HK-2 (cell line): ENCODE measurements around the gene KCNA5.

Experiments used
- DNase-seq: peaks from one replicate; pipeline ENCODE4 v3.0.0-alpha.2; 2018; ENCODE audit not compliant: unreplicated experiment

Gene KCNA5

DNA sequence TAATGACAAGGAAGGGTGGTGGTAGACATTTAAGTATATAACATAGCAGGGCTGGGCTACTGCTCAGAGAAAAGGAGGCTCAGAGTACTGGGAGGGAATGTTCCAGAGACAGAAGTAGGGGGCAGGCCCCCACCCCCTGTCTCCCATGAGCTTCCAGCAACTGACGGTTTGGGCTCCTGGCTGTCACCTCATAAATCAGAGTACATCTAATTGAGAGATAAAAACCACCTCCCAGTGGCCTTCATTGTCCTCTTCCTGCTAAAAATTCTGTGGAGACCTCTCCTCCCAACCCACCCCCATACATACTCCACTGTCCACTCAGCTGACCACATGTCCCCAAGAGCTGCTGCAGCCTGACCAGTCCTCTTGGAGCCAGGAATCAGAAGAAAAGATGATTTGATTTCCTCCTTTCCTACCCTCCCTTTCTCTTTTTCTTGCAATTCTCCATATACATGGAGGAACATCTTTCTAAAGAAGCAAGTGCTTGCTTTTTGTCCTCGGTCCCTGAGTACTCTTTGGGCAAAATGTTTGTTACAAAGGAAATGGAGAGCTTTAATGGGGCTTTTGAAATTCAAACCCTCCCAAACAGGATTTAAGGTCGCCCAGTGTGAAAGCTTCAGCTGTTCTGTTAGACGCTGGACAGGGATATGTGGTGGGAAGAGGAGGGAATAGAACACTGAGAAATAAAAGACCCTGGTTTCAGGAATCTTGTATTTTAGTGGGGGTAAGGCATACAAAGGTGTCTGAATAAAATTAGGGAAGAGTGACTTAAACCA is 16.4 kb upstream of the KCNA5 start:
- no peak for DNase-seq

- no peak for DNase-seq
These were observed 13.6 kb upstream of the KCNA5 start for GRCh38 chr12:5030066-5030465.

DNA sequence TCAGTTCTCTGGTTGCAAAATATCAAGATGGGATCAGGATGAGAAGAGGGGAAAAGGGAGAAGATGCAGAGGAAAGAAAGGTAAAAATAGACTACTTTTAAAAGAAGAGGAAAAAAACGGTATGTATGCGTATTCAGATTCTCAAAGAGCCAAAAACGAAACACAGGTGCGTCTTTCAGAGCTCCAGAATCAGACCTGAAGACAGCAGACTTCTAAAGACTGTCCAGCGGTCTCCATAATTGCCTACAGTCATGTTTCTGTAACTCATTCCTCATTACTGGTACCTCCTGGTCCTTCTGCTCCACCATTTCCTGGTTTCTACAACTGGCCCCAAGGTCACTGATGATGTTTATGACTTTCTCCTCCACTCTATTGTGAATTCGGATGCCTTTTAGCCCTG is 12.4 kb upstream of the KCNA5 start:
- DNase-seq: no peak

DNA sequence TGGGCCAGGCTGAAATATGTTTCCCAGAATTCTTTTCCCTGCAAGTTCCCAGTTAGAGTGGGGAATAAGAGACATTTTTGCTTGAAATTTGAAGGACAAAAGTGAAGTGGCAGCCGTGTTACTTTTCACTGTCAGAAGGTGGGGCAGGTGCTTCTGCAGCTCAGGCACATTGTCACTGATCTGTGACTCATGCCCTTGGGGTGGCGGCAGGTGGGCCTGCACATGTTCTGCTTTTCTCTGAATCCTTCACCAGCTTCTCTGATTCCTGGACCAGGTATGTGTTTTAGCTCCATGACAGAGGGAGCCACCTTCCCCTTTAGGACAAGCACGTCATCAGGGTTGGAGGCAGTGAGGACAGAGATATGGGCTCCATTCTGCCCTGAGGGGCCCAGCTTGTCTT is 11.7 kb upstream of the KCNA5 start:
- DNase-seq: no peak

GRCh38 chr12:5032821-5033220 is 10.9 kb upstream of the KCNA5 start:
- no peak for DNase-seq

- no peak for DNase-seq
These were observed 9.8 kb upstream of the KCNA5 start for GRCh38 chr12:5033883-5034282.

- DNase-seq: no peak
These were observed 9.1 kb upstream of the KCNA5 start for GRCh38 chr12:5034603-5035002.

DNA sequence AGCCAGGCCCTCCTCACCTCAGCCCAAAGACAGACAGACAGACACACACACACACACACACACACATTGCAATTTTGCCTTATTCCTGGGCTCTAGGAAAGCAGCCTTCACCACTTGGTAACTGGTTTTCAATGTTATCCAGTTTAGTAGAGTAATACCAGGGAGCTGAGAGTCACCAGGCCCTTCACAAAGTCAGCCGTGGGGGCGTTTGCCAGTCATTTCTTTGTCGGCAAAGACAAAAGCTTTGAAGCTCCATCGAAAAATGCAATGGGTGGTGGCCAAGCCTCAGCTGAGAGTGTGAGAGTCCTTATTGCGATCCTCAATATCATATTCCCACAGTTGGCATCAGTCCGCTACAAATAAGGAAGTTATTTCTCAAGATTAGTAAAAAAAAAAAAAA is 8.1 kb upstream of the KCNA5 start:
- DNase-seq: no peak

GRCh38 chr12:5036031-5036430 is 7.6 kb upstream of the KCNA5 start:
- DNase-seq: no peak

GRCh38 chr12:5037795-5038357 is 5.8 kb upstream of the KCNA5 start:
- no peak for DNase-seq

GRCh38 chr12:5038781-5039311 is 4.8 kb upstream of the KCNA5 start:
- no peak for DNase-seq

GRCh38 chr12:5039815-5040214 is 3.9 kb upstream of the KCNA5 start:
- DNase-seq: no peak

DNA sequence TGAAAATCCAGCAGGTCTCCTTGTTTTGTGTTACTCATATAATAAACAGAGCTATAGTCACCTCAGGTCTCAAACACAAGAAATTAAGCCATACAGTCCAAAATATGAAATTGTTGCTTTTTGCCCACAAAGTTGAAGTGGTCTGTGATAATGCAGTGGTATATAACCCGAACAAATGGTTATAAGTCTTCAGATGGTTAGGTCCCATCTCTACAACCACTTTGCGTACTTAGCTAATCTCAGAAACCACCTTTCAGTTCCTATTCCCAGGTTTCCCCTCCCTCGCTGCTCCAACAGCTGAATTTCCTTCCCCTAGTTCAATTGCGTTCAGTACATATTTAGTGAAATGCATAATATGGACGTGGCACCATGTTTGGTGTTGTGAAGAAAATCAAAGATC is 3.3 kb upstream of the KCNA5 start:
- DNase-seq: no peak

- DNase-seq: no peak
These were observed 979 bp downstream of the KCNA5 start for GRCh38 chr12:5044420-5045295.

DNA sequence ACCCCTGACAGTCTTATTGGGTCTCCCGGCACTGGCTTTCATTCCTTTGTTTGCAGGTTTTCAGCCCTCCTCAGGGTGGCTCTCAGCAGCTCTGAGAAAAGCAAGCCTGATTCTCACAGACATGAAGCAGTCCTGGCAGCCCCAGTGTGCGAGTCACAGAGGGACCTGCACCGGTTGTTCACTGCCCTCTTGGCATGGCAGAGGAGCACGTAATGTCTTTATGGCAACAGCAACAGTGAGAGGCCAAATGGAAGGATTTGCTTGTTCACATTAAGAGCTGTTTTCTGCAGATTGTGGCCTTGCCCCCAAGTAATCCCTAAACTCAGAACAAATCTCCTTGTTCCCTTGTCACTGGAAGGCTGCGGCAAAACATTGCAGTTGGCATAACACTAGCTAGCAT is 3.4 kb downstream of the KCNA5 start:
- DNase-seq: no peak

DNA sequence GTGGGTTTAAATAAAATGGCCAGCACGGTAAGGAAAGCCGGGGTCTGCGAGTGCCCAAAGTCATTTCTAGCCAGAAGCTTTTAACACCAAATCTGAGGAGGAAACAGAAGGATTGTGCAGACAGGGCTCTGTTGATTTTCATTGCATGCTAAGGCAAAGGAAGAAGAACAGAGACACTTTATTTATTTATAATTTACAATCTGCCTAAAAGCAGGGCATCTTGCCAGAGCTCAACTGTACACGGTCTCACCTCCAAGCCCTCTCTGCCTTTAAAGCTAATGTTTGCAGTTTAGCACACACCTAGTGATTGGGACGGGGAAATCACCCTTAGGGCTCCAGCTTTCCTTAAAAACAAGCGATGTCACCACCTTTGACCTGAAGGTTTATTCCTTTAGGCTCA is 4.0 kb downstream of the KCNA5 start:
- no peak for DNase-seq

DNA sequence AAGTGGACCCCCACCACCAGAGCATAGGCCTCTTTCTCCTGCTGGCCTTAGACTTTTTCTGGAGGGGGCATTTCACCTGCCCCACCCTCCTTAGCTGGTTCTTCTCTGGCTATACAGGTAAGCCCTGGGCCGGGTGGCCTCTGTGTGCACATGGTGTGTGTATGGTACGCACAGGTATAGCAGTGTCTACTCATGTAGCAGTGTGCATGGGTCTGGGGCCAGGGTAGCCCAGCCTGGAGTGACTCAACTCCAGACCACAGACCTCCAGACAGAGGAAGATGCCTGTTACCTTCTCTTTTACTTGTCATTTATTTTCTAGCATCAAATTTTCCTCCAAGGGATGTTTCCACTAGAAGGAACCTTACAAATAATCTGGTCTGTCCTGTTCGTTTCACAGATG is 6.9 kb downstream of the KCNA5 start:
- DNase-seq: no peak

DNA sequence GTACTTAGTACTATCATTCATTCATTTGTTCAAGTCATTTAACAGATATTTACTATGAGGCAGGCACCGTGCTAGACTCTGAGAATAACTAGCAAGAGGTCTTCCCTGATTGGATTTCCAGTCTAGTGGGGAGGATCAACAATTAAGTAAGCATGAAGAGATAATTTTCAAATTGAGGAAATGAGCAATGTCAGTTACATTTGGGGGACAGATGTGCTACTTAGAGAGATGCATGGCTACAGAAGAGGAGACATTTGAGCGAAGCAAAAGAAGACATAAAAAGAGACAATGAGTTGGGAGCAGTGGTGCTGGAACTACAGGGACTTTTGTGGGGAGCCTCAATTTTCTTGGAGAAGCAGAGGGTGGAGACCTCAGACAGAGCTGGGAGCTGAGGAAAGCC is 7.7 kb downstream of the KCNA5 start:
- DNase-seq: no peak

GRCh38 chr12:5051913-5052312 is 8.2 kb downstream of the KCNA5 start:
- DNase-seq: no peak

DNA sequence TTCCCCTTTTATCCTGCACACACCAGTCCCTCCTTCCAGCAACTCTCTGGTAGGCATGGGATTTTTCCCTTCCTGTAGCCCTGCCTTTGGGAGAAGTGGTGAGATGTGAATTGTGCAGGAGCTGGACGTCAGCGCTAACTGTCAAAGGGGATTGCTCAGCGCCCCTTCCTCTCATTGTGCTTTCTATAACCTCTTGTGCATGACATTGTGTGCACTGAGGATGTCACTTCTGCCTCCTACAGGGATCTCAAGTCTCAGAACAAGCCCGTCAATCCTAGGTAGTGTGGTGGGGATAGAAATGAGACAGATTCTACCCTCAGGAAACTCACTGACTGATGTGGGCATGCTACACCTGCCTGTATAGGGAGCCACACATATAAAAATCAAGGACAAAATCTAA is 8.7 kb downstream of the KCNA5 start:
- no peak for DNase-seq

- DNase-seq: no peak
These were observed 15.7 kb downstream of the KCNA5 start for GRCh38 chr12:5059358-5059757.

- no peak for DNase-seq
These were observed 17.3 kb downstream of the KCNA5 start for GRCh38 chr12:5060958-5061357.

- DNase-seq: no peak
These were observed 19.5 kb downstream of the KCNA5 start for GRCh38 chr12:5063149-5063548.
